Panc1 (cell line): ENCODE measurements around the gene XYLT1.

Experiments
- CTCF ChIP-seq: fragments of 450-650 bp; IDR thresholded peaks from 2 replicates; pipeline ENCODE4 v1.5.1; 2017; ENCODE audit warnings: mild to moderate bottlenecking
- POLR2AphosphoS5 ChIP-seq: IDR thresholded peaks from 2 replicates; pipeline ENCODE4 v1.6.1; 2012; ENCODE audit warnings: mild to moderate bottlenecking, low read depth, low read length, moderate library complexity

GRCh38 chr16:17396762-17397498, 73.8 kb downstream of the XYLT1 start:
- no peak for TF ChIP-seq CTCF
- TF ChIP-seq POLR2AphosphoS5: no peak
